SK-N-SH (cell line): ENCODE data around the gene MXRA8. TPM values are rescaled to one million over a fixed set of nuclear protein-coding genes. Genes with fewer than 3 reads are reported as not detected.

Source experiments
- CTCF ChIA-PET: fragments of 300-600, 350-600 bp; formaldehyde crosslinking; extraction: SDS; loops from one replicate; lab custom pipeline; 2021; lab: Yijun Ruan, JAX
- POLR2A ChIA-PET: fragments of 350-600 bp; sonication (Branson Sonifier 250); formaldehyde crosslinking; extraction: SDS; loops from one replicate; lab custom pipeline; 2020; ENCODE audit warnings: antibody characterized with exemption, inconsistent platforms; lab: Yijun Ruan, JAX
- DNase-seq: peaks from one replicate; pipeline ENCODE4 v3.0.0; 2012
- H2AFZ ChIP-seq: fragments of 200-600 bp; sonication (generic); 2 replicates; pipeline ENCODE4 v1.8.1; 2016; ENCODE audit warnings: antibody characterized with exemption, mild to moderate bottlenecking, low read depth
- H3F3A ChIP-seq: fragments of 200-600 bp; sonication (generic); replicated peaks from 2 replicates; pipeline ENCODE3; 2016; ENCODE audit warnings: antibody characterized with exemption, mild to moderate bottlenecking; ENCODE audit not compliant: insufficient read depth
- H3K27ac ChIP-seq, 2 experiments: fragments of 200-500 bp in 1 of 2; fragments of 200-600 bp in 1 of 2; sonication (Bioruptor generic) in 1 of 2; sonication (generic), shearing (Covaris generic) in 1 of 2; 2 replicates each; pipeline versions ENCODE4 v1.5.1 to v1.6.1; 2014 to 2016; ENCODE audit warnings: low read depth in 2 of 2, inconsistent platforms in 1 of 2, low read length in 1 of 2, mild to moderate bottlenecking in 1 of 2, mixed read lengths in 1 of 2
- H3K27me3 ChIP-seq: fragments of 200-600 bp; sonication (generic), shearing (Covaris generic); 2 replicates; pipeline ENCODE4 v1.6.1; 2016; ENCODE audit warnings: mixed run types; ENCODE audit not compliant: insufficient read depth
- H3K36me3 ChIP-seq, 2 experiments: fragments of 200-500 bp in 1 of 2; fragments of 200-600 bp in 1 of 2; sonication (Bioruptor generic) in 1 of 2; sonication (generic) in 1 of 2; replicated peaks in 1 of 2; 2 replicates each; pipeline versions ENCODE3 to v1.5.1; 2014 to 2016; ENCODE audit warnings: low read length in 1 of 2, mild to moderate bottlenecking in 1 of 2; ENCODE audit not compliant: insufficient read depth in 2 of 2, control insufficient read depth in 1 of 2
- H3K4me1 ChIP-seq, 2 experiments: fragments of 200-500 bp in 1 of 2; fragments of 200-600 bp in 1 of 2; sonication (Bioruptor generic) in 1 of 2; sonication (generic), shearing (Covaris generic) in 1 of 2; 2 replicates each; pipeline versions ENCODE4 v1.5.1 to v1.6.1; 2014 to 2016; ENCODE audit warnings: low read depth in 1 of 2, low read length in 1 of 2, mixed run types in 1 of 2; ENCODE audit not compliant: insufficient read depth in 2 of 2, control insufficient read depth in 1 of 2
- H3K4me2 ChIP-seq: fragments of 200-600 bp; sonication (generic), shearing (Covaris generic); 2 replicates; pipeline ENCODE4 v1.6.1; 2017; ENCODE audit warnings: mixed run types
- H3K4me3 ChIP-seq, 2 experiments: fragments of 200-500 bp in 1 of 2; fragments of 200-600 bp in 1 of 2; sonication (Bioruptor generic) in 1 of 2; sonication (generic), shearing (Covaris generic) in 1 of 2; 2 replicates each; pipeline versions ENCODE4 v1.5.1 to v1.8.1; 2014 to 2016; ENCODE audit warnings: low read depth in 2 of 2, inconsistent platforms in 1 of 2, low read length in 1 of 2, mild to moderate bottlenecking in 1 of 2, mixed read lengths in 1 of 2, moderate library complexity in 1 of 2
- H3K79me2 ChIP-seq: fragments of 200-600 bp; sonication (generic); 2 replicates; pipeline ENCODE4 v1.8.1; 2017; ENCODE audit warnings: mild to moderate bottlenecking; ENCODE audit not compliant: insufficient read depth
- H3K9ac ChIP-seq: fragments of 200-600 bp; sonication (generic); 2 replicates; pipeline ENCODE4 v1.6.1; 2017; ENCODE audit warnings: mixed run types
- H3K9me2 ChIP-seq: fragments of 200-600 bp; sonication (generic); 2 replicates; pipeline ENCODE4 v1.6.1; 2017; ENCODE audit warnings: mixed run types
- H3K9me3 ChIP-seq: fragments of 200-600 bp; sonication (generic); 2 replicates; pipeline ENCODE4 v1.6.1; 2017; ENCODE audit warnings: mixed run types, mild to moderate bottlenecking, moderate library complexity
- H4K20me1 ChIP-seq: fragments of 200-600 bp; sonication (generic); 2 replicates; pipeline ENCODE4 v1.6.1; 2017; ENCODE audit warnings: mild to moderate bottlenecking, mixed run types; ENCODE audit not compliant: insufficient read depth
- CTCF ChIP-seq: fragments of 200-600 bp; sonication (generic); IDR thresholded peaks from 2 replicates; pipeline ENCODE4 v1.6.1; 2017; ENCODE audit warnings: antibody characterized with exemption, mild to moderate bottlenecking, moderate library complexity
- EP300 ChIP-seq, 2 experiments: IDR thresholded peaks; 2 replicates each; pipeline versions ENCODE4 v1.4.0 to v1.6.1; 2012; ENCODE audit warnings: borderline replicate concordance in 1 of 2, low read depth in 1 of 2, low read length in 1 of 2
- FOSL2 ChIP-seq: IDR thresholded peaks from 2 replicates; pipeline ENCODE4 v1.4.0; 2012; ENCODE audit warnings: low read depth, mild to moderate bottlenecking, moderate library complexity, borderline replicate concordance
- FOXJ3 ChIP-seq: sonication (generic); formaldehyde crosslinking; IDR thresholded peaks from 2 replicates; pipeline ENCODE4 v1.5.1; 2020; ENCODE audit warnings: mild to moderate bottlenecking, missing genetic modification reagents
- FOXM1 ChIP-seq: IDR thresholded peaks from 2 replicates; pipeline ENCODE4 v1.4.0; 2012; ENCODE audit warnings: low read depth, mild to moderate bottlenecking
- GABPA ChIP-seq: IDR thresholded peaks from 2 replicates; pipeline ENCODE4 v1.4.0; 2012; ENCODE audit warnings: low read depth, mild to moderate bottlenecking
- IRF3 ChIP-seq: fragments of 150-350 bp; IDR thresholded peaks from 2 replicates; pipeline ENCODE4 v1.6.1; 2016; ENCODE audit warnings: mild to moderate bottlenecking, low read depth, low read length
- JUND ChIP-seq: IDR thresholded peaks from 2 replicates; pipeline ENCODE4 v1.4.0; 2012
- MEF2A ChIP-seq: IDR thresholded peaks from 2 replicates; pipeline ENCODE4 v1.4.0; 2012; ENCODE audit warnings: low read depth, borderline replicate concordance
- NFIC ChIP-seq: IDR thresholded peaks from 2 replicates; pipeline ENCODE4 v1.4.0; 2012; ENCODE audit warnings: borderline replicate concordance
- NRF1 ChIP-seq: IDR thresholded peaks from 2 replicates; pipeline ENCODE4 v1.6.1; 2012; ENCODE audit warnings: low read depth, mild to moderate bottlenecking, low read length
- RAD21 ChIP-seq: IDR thresholded peaks from 2 replicates; pipeline ENCODE4 v1.6.1; 2012; ENCODE audit warnings: mild to moderate bottlenecking, low read length
- RCOR1 ChIP-seq: fragments of 150-350 bp; IDR thresholded peaks from 2 replicates; pipeline ENCODE4 v1.6.1; 2017; ENCODE audit warnings: antibody characterized with exemption, low read length
- RXRA ChIP-seq: IDR thresholded peaks from 2 replicates; pipeline ENCODE4 v1.4.0; 2012; ENCODE audit warnings: low read depth, mild to moderate bottlenecking, borderline replicate concordance
- SIN3A ChIP-seq: IDR thresholded peaks from 2 replicates; pipeline ENCODE4 v1.6.1; 2012; ENCODE audit warnings: low read depth, mild to moderate bottlenecking, low read length, moderate library complexity, borderline replicate concordance
- TCF12 ChIP-seq: IDR thresholded peaks from 2 replicates; pipeline ENCODE4 v1.4.0; 2012
- TEAD4 ChIP-seq: IDR thresholded peaks from 2 replicates; pipeline ENCODE4 v1.4.0; 2012; ENCODE audit warnings: mild to moderate bottlenecking, borderline replicate concordance; ENCODE audit not compliant: insufficient read depth
- WGBS: methylation state at CpG from one replicate; pipeline ENCODE4 v1.1.6; 2017; ENCODE audit warnings: low lambda C conversion rate; 5-methylcytosine and 5-hydroxymethylcytosine counted together
- polyA plus RNA-seq, 3 experiments: library from polyadenylated mRNA; depleted of rRNA; stranded (reverse); fragments of >200 nt; gene quantifications; 2 replicates each; pipeline ENCODE4 v1.2.3, GENCODE V29; 2012
- TF ChIP-seq, protein P1 (sequence below): IDR thresholded peaks from 2 replicates; pipeline ENCODE4; 2012
- TF ChIP-seq, protein P2 (sequence below): IDR thresholded peaks from 2 replicates; pipeline ENCODE4 v1.4.0; 2012; ENCODE audit warnings: low read depth, borderline replicate concordance
- TF ChIP-seq, protein P3 (sequence below): IDR thresholded peaks from 2 replicates; pipeline ENCODE4 v1.4.0; 2012; ENCODE audit warnings: low read depth, borderline replicate concordance

MXRA8 gene
- polyA plus RNA-seq, 1 of the 3 experiments (the other 2 are of a cell fraction) = 2.5 TPM

- Histone ChIP-seq H3K9me2 (no peaks in the 10 kb centered on the region), H3K9me3 (no peaks in the 10 kb centered on the region), H3K9ac (no peak overlapping the region), H3K36me3 (peaks cover 12 to 62% of the 10 kb centered on the region in 2 experiments), H3K4me3 (no peak overlapping the region), H3K4me1 (peaks cover 4 to 6% of the 10 kb centered on the region in 2 experiments; a peak in 2 of 4 replicates), H2AFZ (no peak overlapping the region), H3K4me2 (no peak overlapping the region), H3K79me2 (peaks cover 38% of the 10 kb centered on the region), H4K20me1 (peaks cover 30% of the 10 kb centered on the region), H3K27ac (no peak overlapping the region), H3F3A (peaks cover 14% of the 10 kb centered on the region), H3K27me3 (no peaks in the 10 kb centered on the region)
- TF ChIP-seq NFIC = no peak
- no peak for TF ChIP-seq RXRA
- TF ChIP-seq EP300 (IDR thresholded peaks at IDR 0.05; ENCODE audit: borderline replicate concordance in 1 of 2, low read depth in 1 of 2, low read length in 1 of 2) = no peak
- TF ChIP-seq, protein P1, sequence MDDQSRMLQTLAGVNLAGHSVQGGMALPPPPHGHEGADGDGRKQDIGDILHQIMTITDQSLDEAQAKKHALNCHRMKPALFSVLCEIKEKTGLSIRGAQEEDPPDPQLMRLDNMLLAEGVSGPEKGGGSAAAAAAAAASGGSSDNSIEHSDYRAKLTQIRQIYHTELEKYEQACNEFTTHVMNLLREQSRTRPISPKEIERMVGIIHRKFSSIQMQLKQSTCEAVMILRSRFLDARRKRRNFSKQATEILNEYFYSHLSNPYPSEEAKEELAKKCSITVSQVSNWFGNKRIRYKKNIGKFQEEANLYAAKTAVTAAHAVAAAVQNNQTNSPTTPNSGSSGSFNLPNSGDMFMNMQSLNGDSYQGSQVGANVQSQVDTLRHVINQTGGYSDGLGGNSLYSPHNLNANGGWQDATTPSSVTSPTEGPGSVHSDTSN = no peak
- TF ChIP-seq, protein P2, sequence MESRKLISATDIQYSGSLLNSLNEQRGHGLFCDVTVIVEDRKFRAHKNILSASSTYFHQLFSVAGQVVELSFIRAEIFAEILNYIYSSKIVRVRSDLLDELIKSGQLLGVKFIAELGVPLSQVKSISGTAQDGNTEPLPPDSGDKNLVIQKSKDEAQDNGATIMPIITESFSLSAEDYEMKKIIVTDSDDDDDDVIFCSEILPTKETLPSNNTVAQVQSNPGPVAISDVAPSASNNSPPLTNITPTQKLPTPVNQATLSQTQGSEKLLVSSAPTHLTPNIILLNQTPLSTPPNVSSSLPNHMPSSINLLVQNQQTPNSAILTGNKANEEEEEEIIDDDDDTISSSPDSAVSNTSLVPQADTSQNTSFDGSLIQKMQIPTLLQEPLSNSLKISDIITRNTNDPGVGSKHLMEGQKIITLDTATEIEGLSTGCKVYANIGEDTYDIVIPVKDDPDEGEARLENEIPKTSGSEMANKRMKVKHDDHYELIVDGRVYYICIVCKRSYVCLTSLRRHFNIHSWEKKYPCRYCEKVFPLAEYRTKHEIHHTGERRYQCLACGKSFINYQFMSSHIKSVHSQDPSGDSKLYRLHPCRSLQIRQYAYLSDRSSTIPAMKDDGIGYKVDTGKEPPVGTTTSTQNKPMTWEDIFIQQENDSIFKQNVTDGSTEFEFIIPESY = no peak
- no peak for TF ChIP-seq RAD21
- no peak for TF ChIP-seq CTCF
- TF ChIP-seq RCOR1 = no peak
- TF ChIP-seq TCF12 = no peak
- TF ChIP-seq IRF3 = no peak
- TF ChIP-seq SIN3A = no peak
- TF ChIP-seq MEF2A = no peak
- no peak for TF ChIP-seq TEAD4
- TF ChIP-seq FOSL2 = no peak
- TF ChIP-seq NRF1 = no peak
- TF ChIP-seq JUND = no peak
- no peak for TF ChIP-seq FOXJ3 (CRISPR knock-in tag)
- TF ChIP-seq, protein P3, sequence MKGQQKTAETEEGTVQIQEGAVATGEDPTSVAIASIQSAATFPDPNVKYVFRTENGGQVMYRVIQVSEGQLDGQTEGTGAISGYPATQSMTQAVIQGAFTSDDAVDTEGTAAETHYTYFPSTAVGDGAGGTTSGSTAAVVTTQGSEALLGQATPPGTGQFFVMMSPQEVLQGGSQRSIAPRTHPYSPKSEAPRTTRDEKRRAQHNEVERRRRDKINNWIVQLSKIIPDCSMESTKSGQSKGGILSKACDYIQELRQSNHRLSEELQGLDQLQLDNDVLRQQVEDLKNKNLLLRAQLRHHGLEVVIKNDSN = no peak
- TF ChIP-seq GABPA = no peak
- TF ChIP-seq FOXM1 = no peak
- no peak for DNase-seq
- CTCF ChIA-PET = interaction anchor here (0.6 to 3.7 kb wide), 4 partner anchors 22 to 187 kb away, joined by 3 to 13 read pairs (median 4); no protein-coding TSS in a partner anchor
- POLR2A ChIA-PET = interaction anchor here (0.9 kb wide), 1 partner anchor 18 kb away, joined by 3 read pairs; no protein-coding TSS in a partner anchor
- 96% methylated on average over 4 of the region's 15 CpGs for WGBS
Observed at GRCh38 chr1:1314237-1314586, 44.1 kb downstream of the MXRA8 start.
